Peyer's patch (tissue), 4 donors: ENCODE results near the gene MAP3K5.

Source experiments
- CTCF ChIP-seq, 6 experiments: fragments of 450-650 bp in 4 of 6; fragments of 200-600 bp in 2 of 6; sonication (generic) in 1 of 6; IDR thresholded peaks; one replicate each; pipeline ENCODE4 v1.5.1; 2017 to 2019; ENCODE audit warnings: antibody characterized with exemption in 6 of 6, mild to moderate bottlenecking in 3 of 6, moderate library complexity in 1 of 6
- POLR2A ChIP-seq, 2 donors: fragments of 450-650 bp; IDR thresholded peaks; one replicate each; pipeline ENCODE4 v1.5.1; 2017; ENCODE audit warnings: antibody characterized with exemption in 2 of 2, mild to moderate bottlenecking in 2 of 2, moderate library complexity in 2 of 2

GRCh38 chr6:136599329-136600011 lies 192.8 kb downstream of the MAP3K5 start:
- TF ChIP-seq CTCF (IDR thresholded peaks at IDR 0.05): no peak
- no peak for TF ChIP-seq POLR2A (IDR thresholded peaks at IDR 0.05)
